Vagina (tissue), 2 donors: ENCODE measurements around the gene SLC1A4.

Experiments
- POLR2A ChIP-seq, 2 donors: fragments of 450-650 bp; IDR thresholded peaks; one replicate each; pipeline ENCODE4 v1.6.1; 2017; ENCODE audit warnings: antibody characterized with exemption in 2 of 2, mild to moderate bottlenecking in 2 of 2, moderate library complexity in 2 of 2
- POLR2AphosphoS5 ChIP-seq, 2 donors: sonication (generic); formaldehyde crosslinking; IDR thresholded peaks; one replicate each; pipeline ENCODE4 v1.9.0; 2017; ENCODE audit warnings: antibody characterized with exemption in 2 of 2, mild to moderate bottlenecking in 2 of 2, low read depth in 1 of 2; ENCODE audit not compliant: insufficient read depth in 1 of 2
- TF ChIP-seq, protein P1 (sequence below), 3 experiments: fragments of 450-650 bp in 2 of 3; fragments of 200-600 bp in 1 of 3; sonication (generic) in 1 of 3; IDR thresholded peaks; one replicate each; pipeline ENCODE4 v1.5.1; 2017 to 2019; ENCODE audit warnings: antibody characterized with exemption in 3 of 3, mild to moderate bottlenecking in 2 of 3, moderate library complexity in 2 of 3

DNA sequence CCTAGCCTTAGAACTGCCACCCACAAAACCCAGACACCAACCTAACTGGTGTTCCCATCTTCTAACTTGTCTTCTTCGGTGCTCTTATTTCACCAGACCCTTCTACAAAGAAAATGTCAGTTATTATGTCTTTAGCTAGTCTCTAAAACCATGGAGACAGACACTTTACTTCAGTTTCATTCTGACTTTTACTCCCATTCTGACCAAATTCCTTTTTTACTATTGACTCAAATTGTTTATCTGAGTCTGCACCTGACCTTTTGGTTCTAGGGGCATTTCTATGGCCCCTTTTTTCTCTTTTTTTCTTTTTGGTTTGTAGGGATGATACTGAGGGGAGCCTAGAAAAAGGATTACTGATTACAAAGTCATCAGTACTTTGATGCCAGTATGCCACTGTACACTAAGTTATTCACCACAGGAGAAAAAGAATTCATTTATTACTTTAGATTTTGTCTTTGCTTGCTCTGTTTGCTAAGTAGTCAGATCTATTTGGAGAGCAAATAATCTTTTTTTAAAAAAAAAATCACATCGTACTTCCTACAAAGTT lies 6.8 kb upstream of the SLC1A4 start:
- TF ChIP-seq, protein P1, sequence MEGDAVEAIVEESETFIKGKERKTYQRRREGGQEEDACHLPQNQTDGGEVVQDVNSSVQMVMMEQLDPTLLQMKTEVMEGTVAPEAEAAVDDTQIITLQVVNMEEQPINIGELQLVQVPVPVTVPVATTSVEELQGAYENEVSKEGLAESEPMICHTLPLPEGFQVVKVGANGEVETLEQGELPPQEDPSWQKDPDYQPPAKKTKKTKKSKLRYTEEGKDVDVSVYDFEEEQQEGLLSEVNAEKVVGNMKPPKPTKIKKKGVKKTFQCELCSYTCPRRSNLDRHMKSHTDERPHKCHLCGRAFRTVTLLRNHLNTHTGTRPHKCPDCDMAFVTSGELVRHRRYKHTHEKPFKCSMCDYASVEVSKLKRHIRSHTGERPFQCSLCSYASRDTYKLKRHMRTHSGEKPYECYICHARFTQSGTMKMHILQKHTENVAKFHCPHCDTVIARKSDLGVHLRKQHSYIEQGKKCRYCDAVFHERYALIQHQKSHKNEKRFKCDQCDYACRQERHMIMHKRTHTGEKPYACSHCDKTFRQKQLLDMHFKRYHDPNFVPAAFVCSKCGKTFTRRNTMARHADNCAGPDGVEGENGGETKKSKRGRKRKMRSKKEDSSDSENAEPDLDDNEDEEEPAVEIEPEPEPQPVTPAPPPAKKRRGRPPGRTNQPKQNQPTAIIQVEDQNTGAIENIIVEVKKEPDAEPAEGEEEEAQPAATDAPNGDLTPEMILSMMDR (IDR thresholded peaks at IDR 0.05), result no peak
- TF ChIP-seq POLR2A (IDR thresholded peaks at IDR 0.05), result no peak
- TF ChIP-seq POLR2AphosphoS5 (IDR thresholded peaks at IDR 0.05; ENCODE audit: insufficient read depth in 1 of 2, low read depth in 1 of 2), result no peak
